Measurements from ENCODE around the gene C1QTNF2. TPM values are rescaled to one million over a fixed set of nuclear protein-coding genes. Genes with fewer than 3 reads are reported as not detected.
"Not testable (repeated sequence)": the region's sequence is repeated elsewhere in the genome, so short reads cannot be mapped to it uniquely, and the experiment has no call there.

Gene C1QTNF2
- total RNA-seq, 4 donors from 2014 or later = 1.5 to 5.7 (median 3.3) TPM

GRCh38 chr5:160339406-160340130, 30.9 kb downstream of the C1QTNF2 start:
- Histone ChIP-seq H3K27ac (no peak overlapping the region), H3K27me3 (no peaks in the 10 kb centered on the region), H3K36me3 (no peaks in the 10 kb centered on the region), H3K4me1 (peaks cover 0 to 8% (median 0%) of the 10 kb centered on the region in 4 donors), H3K4me3 (no peak overlapping the region), H3K9me3 (no peaks in the 10 kb centered on the region)
- 64 to 75% methylated on average over 10 of the region's 10 CpGs for WGBS, 2 donors
- DNase-seq (ENCODE audit: low spot score in 2 of 2) = no peak
- TF ChIP-seq, protein P1, sequence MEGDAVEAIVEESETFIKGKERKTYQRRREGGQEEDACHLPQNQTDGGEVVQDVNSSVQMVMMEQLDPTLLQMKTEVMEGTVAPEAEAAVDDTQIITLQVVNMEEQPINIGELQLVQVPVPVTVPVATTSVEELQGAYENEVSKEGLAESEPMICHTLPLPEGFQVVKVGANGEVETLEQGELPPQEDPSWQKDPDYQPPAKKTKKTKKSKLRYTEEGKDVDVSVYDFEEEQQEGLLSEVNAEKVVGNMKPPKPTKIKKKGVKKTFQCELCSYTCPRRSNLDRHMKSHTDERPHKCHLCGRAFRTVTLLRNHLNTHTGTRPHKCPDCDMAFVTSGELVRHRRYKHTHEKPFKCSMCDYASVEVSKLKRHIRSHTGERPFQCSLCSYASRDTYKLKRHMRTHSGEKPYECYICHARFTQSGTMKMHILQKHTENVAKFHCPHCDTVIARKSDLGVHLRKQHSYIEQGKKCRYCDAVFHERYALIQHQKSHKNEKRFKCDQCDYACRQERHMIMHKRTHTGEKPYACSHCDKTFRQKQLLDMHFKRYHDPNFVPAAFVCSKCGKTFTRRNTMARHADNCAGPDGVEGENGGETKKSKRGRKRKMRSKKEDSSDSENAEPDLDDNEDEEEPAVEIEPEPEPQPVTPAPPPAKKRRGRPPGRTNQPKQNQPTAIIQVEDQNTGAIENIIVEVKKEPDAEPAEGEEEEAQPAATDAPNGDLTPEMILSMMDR (IDR thresholded peaks at IDR 0.05) = no peak
- TF ChIP-seq EP300 (IDR thresholded peaks at IDR 0.05) (no peak), POLR2A (IDR thresholded peaks at IDR 0.05) (no peak)

GRCh38 chr5:160334716-160335115, 35.7 kb downstream of the C1QTNF2 start:
- 71 to 78% methylated on average over 3 of the region's 3 CpGs for WGBS, 2 donors
- H3K36me3 ChIP-seq; H3K27me3 ChIP-seq; H3K4me3 ChIP-seq; DNase-seq (ENCODE audit: low spot score in 2 of 2); H3K4me1 ChIP-seq; H3K27ac ChIP-seq; H3K9me3 ChIP-seq: not testable (repeated sequence)

- TF ChIP-seq EP300 (IDR thresholded peaks at IDR 0.05) (no peak), POLR2A (IDR thresholded peaks at IDR 0.05) (no peak)
- TF ChIP-seq, protein P1 (IDR thresholded peaks at IDR 0.05) = no peak
- Histone ChIP-seq H3K36me3 (no peaks in the 10 kb centered on the region), H3K9me3 (no peaks in the 10 kb centered on the region), H3K4me3 (no peak overlapping the region), H3K27me3 (no peaks in the 10 kb centered on the region), H3K27ac (no peak overlapping the region), H3K4me1 (no peaks in the 10 kb centered on the region)
- no peak for DNase-seq (ENCODE audit: low spot score in 2 of 2)
- WGBS, 2 donors = 77 to 84% methylated on average over 3 of the region's 3 CpGs
Measured at GRCh38 chr5:160333721-160334120, 36.7 kb downstream of the C1QTNF2 start.

DNA sequence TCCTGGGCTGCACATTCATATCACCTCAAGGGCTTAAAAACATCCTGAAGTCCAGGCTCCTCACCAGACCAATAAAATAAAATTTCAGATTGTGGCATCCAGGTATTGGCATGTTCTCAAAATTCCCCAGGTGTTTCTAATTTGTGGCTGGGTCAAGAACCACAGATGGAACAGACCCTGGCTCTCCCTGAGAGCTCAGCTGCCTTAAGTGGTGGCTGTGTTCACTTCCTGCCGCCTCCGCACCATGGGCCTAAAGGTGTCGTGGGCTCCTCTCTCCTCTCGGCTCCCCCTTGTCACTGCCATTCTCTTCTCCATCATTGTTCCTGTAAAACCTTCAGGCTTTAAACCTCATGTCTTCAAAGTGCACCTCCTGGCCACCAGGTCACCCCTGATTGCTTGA, 40.2 kb downstream of the C1QTNF2 start:
- H3K4me1 ChIP-seq = no peaks in the 10 kb centered on the region
- WGBS, 2 donors = 70 to 88% methylated on average over 4 of the region's 4 CpGs
- H3K36me3 ChIP-seq = no peaks in the 10 kb centered on the region
- H3K27ac ChIP-seq = no peak overlapping the region
- no peaks in the 10 kb centered on the region for H3K9me3 ChIP-seq
- no peaks in the 10 kb centered on the region for H3K27me3 ChIP-seq
- no peak overlapping the region for H3K4me3 ChIP-seq
- no peak for TF ChIP-seq EP300 (IDR thresholded peaks at IDR 0.05)
- TF ChIP-seq, protein P1 (IDR thresholded peaks at IDR 0.05) = no peak
- TF ChIP-seq POLR2A (IDR thresholded peaks at IDR 0.05) = no peak
- DNase-seq (ENCODE audit: low spot score in 2 of 2) = no peak

DNA sequence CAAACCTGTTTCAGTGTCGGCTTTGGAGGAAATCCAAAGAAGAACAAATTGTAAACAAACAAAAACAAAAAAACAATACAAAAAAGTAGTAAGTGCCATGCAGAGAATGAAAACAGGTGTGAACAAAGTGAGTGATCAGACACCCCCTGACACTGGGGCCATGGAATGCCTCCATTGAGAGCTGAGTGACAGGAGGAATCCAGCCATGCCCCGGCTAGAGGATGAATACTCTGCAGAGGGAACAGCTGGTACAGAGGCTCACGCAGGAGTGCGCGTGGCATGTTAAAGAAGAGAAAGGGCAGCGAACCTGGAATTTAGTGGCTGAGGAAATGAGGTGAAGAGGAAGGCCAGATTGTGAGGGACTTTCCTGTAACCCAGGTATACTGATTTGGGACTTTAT, 42.6 kb downstream of the C1QTNF2 start:
- Histone ChIP-seq H3K27ac (no peak overlapping the region), H3K4me3 (no peak overlapping the region), H3K4me1 (no peaks in the 10 kb centered on the region), H3K27me3 (no peaks in the 10 kb centered on the region), H3K36me3 (no peaks in the 10 kb centered on the region), H3K9me3 (no peaks in the 10 kb centered on the region)
- no peak for DNase-seq (ENCODE audit: low spot score in 2 of 2)
- 83 to 87% methylated on average over 6 of the region's 6 CpGs for WGBS, 2 donors
- TF ChIP-seq EP300 (IDR thresholded peaks at IDR 0.05) (no peak), POLR2A (IDR thresholded peaks at IDR 0.05) (no peak)
- TF ChIP-seq, protein P1 (IDR thresholded peaks at IDR 0.05) = no peak
